Natural killer cell treated with Interleukin-12 subunit alpha and Interleukin-12 subunit beta and Interleukin-15 and Interleukin-18, amount 100 ng/mL, for 72 hours (primary cell): Measurements from ENCODE around the gene TDO2. TPM values are rescaled to one million over a fixed set of nuclear protein-coding genes. Genes with fewer than 3 reads are reported as not detected.

Experiments used
- total RNA-seq, 2 donors: library from RNA; stranded (reverse); gene quantifications; one replicate each; pipeline ENCODE4 v1.2.3, GENCODE V29; 2022

TDO2 gene
- total RNA-seq, 2 donors from 2014 or later, result not detected

Other genes with a start within 250 kb of the TDO2 start
- under 1 TPM; 0.64 to 0.95 TPM for gene GUCY1A1, start 236.8 kb upstream of the TDO2 start, total RNA-seq
- 1 to 10 TPM in 1 of 2 donors, under 1 TPM in 1; 0.33 to 2.3 TPM for gene GUCY1B1, start 144.7 kb upstream of the TDO2 start, total RNA-seq
- not detected for gene ASIC5, start 37.4 kb upstream of the TDO2 start, total RNA-seq
- gene CTSO, start 50.2 kb downstream of the TDO2 start, total RNA-seq, result 1 to 10 TPM; 1.3 to 5.8 TPM